Measurements from ENCODE around the gene EIF4A3. TPM values are rescaled to one million over a fixed set of nuclear protein-coding genes. Genes with fewer than 3 reads are reported as not detected.

The EIF4A3 gene
- total and polyA plus RNA-seq, 2 experiments from 2014 or later: 81.7 to 107 TPM

DNA sequence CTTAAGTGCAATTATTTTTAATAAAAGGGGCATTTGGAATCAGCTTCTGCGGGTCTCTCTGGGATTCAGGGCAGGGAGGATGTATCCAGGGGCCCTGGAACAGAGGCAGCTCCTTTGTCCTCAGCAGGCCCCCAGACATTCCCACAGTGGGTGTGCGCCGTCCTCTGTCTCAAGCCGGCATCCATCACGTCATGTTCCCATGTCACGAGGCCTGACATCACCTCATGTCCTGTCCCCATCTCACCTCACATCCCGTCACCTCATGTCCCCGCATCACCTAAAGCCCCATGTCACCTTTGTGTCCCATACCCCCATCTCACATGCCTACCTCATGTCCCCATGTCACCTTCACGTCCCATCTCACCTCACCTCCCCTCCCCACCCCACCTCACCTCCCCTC lies 27.1 kb downstream of the EIF4A3 start:
- Histone ChIP-seq H3K4me1 (ENCODE audit: insufficient read depth) (no peaks in the 10 kb centered on the region), H3K27me3 (no peaks in the 10 kb centered on the region), H3K79me2 (no peaks in the 10 kb centered on the region), H3K36me3 (replicated peaks; ENCODE audit: insufficient read depth, low read depth) (no peaks in the 10 kb centered on the region), H4K20me1 (ENCODE audit: insufficient read depth, poor library complexity, severe bottlenecking) (no peaks in the 10 kb centered on the region), H3K27ac (no peak overlapping the region), H3K9me2 (replicated peaks; ENCODE audit: insufficient read depth) (no peaks in the 10 kb centered on the region), H3K9me3 (ENCODE audit: low read depth) (no peaks in the 10 kb centered on the region), H3K4me3 (no peak overlapping the region), H2AFZ (no peak overlapping the region), H3K4me2 (no peak overlapping the region)
- TF ChIP-seq EZH2phosphoT487 (IDR thresholded peaks at IDR 0.05; ENCODE audit: low read depth, severe bottlenecking, unreplicated experiment) (no peak), EZH2 (IDR thresholded peaks at IDR 0.05; ENCODE audit: borderline replicate concordance) (no peak)
- TF ChIP-seq, protein P1, sequence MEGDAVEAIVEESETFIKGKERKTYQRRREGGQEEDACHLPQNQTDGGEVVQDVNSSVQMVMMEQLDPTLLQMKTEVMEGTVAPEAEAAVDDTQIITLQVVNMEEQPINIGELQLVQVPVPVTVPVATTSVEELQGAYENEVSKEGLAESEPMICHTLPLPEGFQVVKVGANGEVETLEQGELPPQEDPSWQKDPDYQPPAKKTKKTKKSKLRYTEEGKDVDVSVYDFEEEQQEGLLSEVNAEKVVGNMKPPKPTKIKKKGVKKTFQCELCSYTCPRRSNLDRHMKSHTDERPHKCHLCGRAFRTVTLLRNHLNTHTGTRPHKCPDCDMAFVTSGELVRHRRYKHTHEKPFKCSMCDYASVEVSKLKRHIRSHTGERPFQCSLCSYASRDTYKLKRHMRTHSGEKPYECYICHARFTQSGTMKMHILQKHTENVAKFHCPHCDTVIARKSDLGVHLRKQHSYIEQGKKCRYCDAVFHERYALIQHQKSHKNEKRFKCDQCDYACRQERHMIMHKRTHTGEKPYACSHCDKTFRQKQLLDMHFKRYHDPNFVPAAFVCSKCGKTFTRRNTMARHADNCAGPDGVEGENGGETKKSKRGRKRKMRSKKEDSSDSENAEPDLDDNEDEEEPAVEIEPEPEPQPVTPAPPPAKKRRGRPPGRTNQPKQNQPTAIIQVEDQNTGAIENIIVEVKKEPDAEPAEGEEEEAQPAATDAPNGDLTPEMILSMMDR (IDR thresholded peaks at IDR 0.05; ENCODE audit: poor library complexity): no peak
- no peak for DNase-seq (ENCODE audit: low spot score)
- 89% methylated on average over 8 of the region's 9 CpGs for WGBS (ENCODE audit: low lambda C conversion rate, missing lambda C conversion rate)

DNA sequence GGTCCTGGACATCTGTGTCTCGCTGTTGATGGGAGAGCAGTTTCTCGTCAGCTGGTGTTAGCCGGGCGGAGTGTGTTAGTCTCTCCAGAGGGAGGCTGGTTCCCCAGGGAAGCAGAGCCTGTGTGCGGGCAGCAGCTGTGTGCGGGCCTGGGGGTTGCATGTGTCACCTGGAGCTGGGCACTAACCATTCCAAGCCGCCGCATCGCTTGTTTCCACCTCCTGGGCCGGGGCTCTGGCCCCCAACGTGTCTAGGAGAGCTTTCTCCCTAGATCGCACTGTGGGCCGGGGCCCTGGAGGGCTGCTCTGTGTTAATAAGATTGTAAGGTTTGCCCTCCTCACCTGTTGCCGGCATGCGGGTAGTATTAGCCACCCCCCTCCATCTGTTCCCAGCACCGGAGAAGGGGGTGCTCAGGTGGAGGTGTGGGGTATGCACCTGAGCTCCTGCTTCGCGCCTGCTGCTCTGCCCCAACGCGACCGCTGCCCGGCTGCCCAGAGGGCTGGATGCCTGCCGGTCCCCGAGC lies 27.6 kb downstream of the EIF4A3 start:
- Histone ChIP-seq H4K20me1 (ENCODE audit: insufficient read depth, poor library complexity, severe bottlenecking) (no peaks in the 10 kb centered on the region), H3K9me3 (ENCODE audit: low read depth) (no peaks in the 10 kb centered on the region), H2AFZ (no peak overlapping the region), H3K27ac (no peak overlapping the region), H3K4me2 (no peak overlapping the region), H3K27me3 (no peaks in the 10 kb centered on the region), H3K4me1 (ENCODE audit: insufficient read depth) (no peaks in the 10 kb centered on the region), H3K79me2 (no peaks in the 10 kb centered on the region), H3K4me3 (no peak overlapping the region), H3K36me3 (replicated peaks; ENCODE audit: insufficient read depth, low read depth) (no peaks in the 10 kb centered on the region), H3K9me2 (replicated peaks; ENCODE audit: insufficient read depth) (no peaks in the 10 kb centered on the region)
- DNase-seq (ENCODE audit: low spot score): no peak
- 91% methylated on average over 24 of the region's 24 CpGs for WGBS (ENCODE audit: low lambda C conversion rate, missing lambda C conversion rate)
- TF ChIP-seq EZH2phosphoT487 (IDR thresholded peaks at IDR 0.05; ENCODE audit: low read depth, severe bottlenecking, unreplicated experiment): no peak
- no peak for TF ChIP-seq EZH2 (IDR thresholded peaks at IDR 0.05; ENCODE audit: borderline replicate concordance)
- TF ChIP-seq, protein P1 (IDR thresholded peaks at IDR 0.05; ENCODE audit: poor library complexity): no peak

DNA sequence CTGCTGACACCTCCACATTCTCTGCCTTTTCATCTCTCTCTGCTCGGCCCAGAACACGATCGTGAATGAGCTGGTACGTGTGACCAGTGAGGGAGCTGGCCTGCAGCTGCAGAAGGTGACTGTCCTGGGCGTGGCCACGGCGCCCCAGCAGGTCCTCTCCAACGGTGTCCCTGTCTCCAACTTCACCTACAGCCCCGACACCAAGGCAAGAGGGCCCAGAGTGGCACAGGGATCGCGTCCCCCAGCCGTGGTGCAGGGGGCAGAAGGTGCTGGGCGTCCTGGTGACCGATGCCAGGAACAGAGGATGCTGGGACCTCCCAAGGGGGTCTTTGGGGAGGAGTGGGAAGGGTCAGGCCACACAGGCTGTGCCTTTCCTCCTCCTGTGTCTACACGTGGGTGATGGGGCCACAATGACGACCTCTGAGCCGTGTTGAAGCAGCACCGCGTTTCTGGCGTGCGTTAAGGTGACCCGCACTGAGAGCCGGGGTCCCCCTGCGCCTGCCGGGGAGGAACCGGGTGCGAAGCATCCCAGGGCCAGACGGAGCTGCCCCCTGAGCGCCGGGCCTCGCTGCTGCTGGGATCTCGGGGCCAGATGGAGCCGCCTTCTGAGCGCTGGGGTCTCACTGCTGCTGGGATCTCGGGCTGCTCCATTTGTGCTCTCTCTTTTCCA lies 28.2 kb downstream of the EIF4A3 start:
- no peak overlapping the region for H3K4me3 ChIP-seq

More for the DNA sequence above, 28.2 kb downstream of the EIF4A3 start:
- H3K4me1 ChIP-seq (ENCODE audit: insufficient read depth): no peaks in the 10 kb centered on the region
- peak; percentile 3 for DNase-seq (ENCODE audit: low spot score)
- H4K20me1 ChIP-seq (ENCODE audit: insufficient read depth, poor library complexity, severe bottlenecking): no peaks in the 10 kb centered on the region
- no peaks in the 10 kb centered on the region for H3K9me3 ChIP-seq (ENCODE audit: low read depth)
- no peak overlapping the region for H3K27ac ChIP-seq
- no peaks in the 10 kb centered on the region for H3K27me3 ChIP-seq
- no peak overlapping the region for H2AFZ ChIP-seq
- H3K9me2 ChIP-seq (replicated peaks; ENCODE audit: insufficient read depth): no peaks in the 10 kb centered on the region
- no peaks in the 10 kb centered on the region for H3K36me3 ChIP-seq (replicated peaks; ENCODE audit: insufficient read depth, low read depth)
- H3K79me2 ChIP-seq: no peaks in the 10 kb centered on the region
- no peak overlapping the region for H3K4me2 ChIP-seq
- WGBS (ENCODE audit: low lambda C conversion rate, missing lambda C conversion rate): 90% methylated on average over 35 of the region's 35 CpGs
- TF ChIP-seq EZH2 (IDR thresholded peaks at IDR 0.05; ENCODE audit: borderline replicate concordance): no peak
- no peak for TF ChIP-seq EZH2phosphoT487 (IDR thresholded peaks at IDR 0.05; ENCODE audit: low read depth, severe bottlenecking, unreplicated experiment)
- TF ChIP-seq, protein P1 (IDR thresholded peaks at IDR 0.05; ENCODE audit: poor library complexity): no peak

All from hepatocyte (in vitro differentiated cells).